K562 (cell line): ENCODE data around the gene NDUFS3. TPM values are rescaled to one million over a fixed set of nuclear protein-coding genes. Genes with fewer than 3 reads are reported as not detected.
"Not testable (repeated sequence)": the region's sequence is repeated elsewhere in the genome, so short reads cannot be mapped to it uniquely, and the experiment has no call there.

Experiments
- ATAC-seq: fragments of 200-7000 bp; cut with Tn5 transposase; 3 replicates; pipeline ENCODE4 v1.9.1; 2020; ENCODE audit warnings: moderate library complexity
- BruUV-seq: library from RNA; stranded (reverse); fragments of 400-500 nt; replicated peaks from 2 replicates; lab custom pipeline; 2021; lab: Mats Ljungman, UMichigan
- CTCF ChIA-PET: fragments of 300-600 bp; formaldehyde crosslinking; extraction: SDS; loops from one replicate; lab custom pipeline; 2021; ENCODE audit warnings: low intra/inter-chr PET ratio; lab: Yijun Ruan, JAX
- POLR2A ChIA-PET: fragments of 300-600, 350-650 bp; sonication (Branson Sonifier 250); formaldehyde crosslinking; extraction: SDS; loops from one replicate; lab custom pipeline; 2021; ENCODE audit warnings: antibody characterized with exemption, inconsistent platforms; lab: Yijun Ruan, JAX
- DNase-seq, 4 experiments: peaks; one replicate each; pipeline versions ENCODE4 v3.0.0 to v3.0.0-alpha.2; 2011 to 2018; ENCODE audit warnings: low spot score in 3 of 4, mixed read lengths in 3 of 4; ENCODE audit errors: extremely low read depth in 1 of 4
- FAIRE-seq: peaks from 2 replicates; lab custom pipeline; 2011; peaks lifted over from hg19 to GRCh38; lab: Jason Lieb, UNC
- H2AFZ ChIP-seq: 2 replicates; pipeline ENCODE4 v1.6.0; 2011; ENCODE audit warnings: low read depth, low read length, control low read depth, inconsistent platforms
- H3K27ac ChIP-seq: fragments of 200-600 bp; 3 replicates; pipeline ENCODE4 v1.8.0; 2011; ENCODE audit warnings: low read depth, mild to moderate bottlenecking, control low read depth, inconsistent platforms, low read length, moderate library complexity, mixed read lengths; ENCODE audit errors: extremely low read depth
- H3K27me3 ChIP-seq, 2 experiments: fragments of 300-600 bp in 1 of 2; 2 replicates in 1 of 2; 3 replicates in 1 of 2; pipeline versions ENCODE4 v1.6.0 to v1.8.0; 2011; ENCODE audit warnings: inconsistent platforms in 2 of 2, low read length in 2 of 2, mild to moderate bottlenecking in 1 of 2, mixed read lengths in 1 of 2, moderate library complexity in 1 of 2; ENCODE audit not compliant: control insufficient read depth in 2 of 2, insufficient read depth in 2 of 2
- H3K36me3 ChIP-seq: fragments of 300-600 bp; 3 replicates; pipeline ENCODE4 v1.8.0; 2011; ENCODE audit warnings: mild to moderate bottlenecking, low read length, inconsistent platforms; ENCODE audit not compliant: control insufficient read depth, insufficient read depth
- H3K4me1 ChIP-seq, 2 experiments: fragments of 200-600 bp in 1 of 2; replicated peaks in 1 of 2; 2 replicates in 1 of 2; 3 replicates in 1 of 2; pipeline versions ENCODE4 v1.5.1 to v1.8.0; 2011; ENCODE audit warnings: inconsistent platforms in 2 of 2, low read length in 2 of 2, mild to moderate bottlenecking in 1 of 2, mixed read lengths in 1 of 2, moderate library complexity in 1 of 2; ENCODE audit not compliant: control insufficient read depth in 2 of 2, insufficient read depth in 2 of 2
- H3K4me2 ChIP-seq: 2 replicates; pipeline ENCODE4 v1.6.1; 2011; ENCODE audit warnings: low read length, control low read depth, inconsistent platforms, mixed read lengths; ENCODE audit not compliant: insufficient read depth
- H3K4me3 ChIP-seq: fragments of 200-600 bp; sonication (generic), shearing (Covaris generic); 2 replicates; pipeline ENCODE4 v1.5.1; 2016; ENCODE audit warnings: control low read depth, inconsistent platforms
- H3K79me2 ChIP-seq: fragments of 200-600 bp; 3 replicates; pipeline ENCODE4 v1.8.0; 2011; ENCODE audit warnings: low read length, inconsistent platforms; ENCODE audit not compliant: control insufficient read depth, insufficient read depth
- H3K9ac ChIP-seq, 2 experiments: 2 replicates each; pipeline versions ENCODE4 v1.6.0 to v1.6.1; 2011; ENCODE audit warnings: low read depth in 2 of 2, low read length in 2 of 2, control low read depth in 1 of 2, inconsistent platforms in 1 of 2, mild to moderate bottlenecking in 1 of 2, mixed read lengths in 1 of 2; ENCODE audit not compliant: insufficient read depth in 1 of 2
- H3K9me1 ChIP-seq: one replicate; pipeline ENCODE4 v1.6.0; 2011; ENCODE audit warnings: inconsistent platforms, mild to moderate bottlenecking, low read length, moderate library complexity; ENCODE audit not compliant: control insufficient read depth, insufficient read depth
- H3K9me3 ChIP-seq: replicated peaks from 2 replicates; pipeline ENCODE4 v1.5.1; 2011; ENCODE audit warnings: low read depth, low read length, inconsistent platforms; ENCODE audit not compliant: control insufficient read depth, insufficient read depth
- H4K20me1 ChIP-seq: replicated peaks from 2 replicates; pipeline ENCODE4 v1.6.1; 2011; ENCODE audit warnings: low read length, inconsistent platforms, mixed read lengths; ENCODE audit not compliant: control insufficient read depth, insufficient read depth
- BACH1 ChIP-seq: fragments of 200-800 bp; sonication (Bioruptor generic); IDR thresholded peaks from 2 replicates; pipeline ENCODE4 v1.6.1; 2016; ENCODE audit warnings: missing genetic modification characterization, missing compliant biosample characterization
- BCOR ChIP-seq: fragments of 450-650 bp; IDR thresholded peaks from 2 replicates; pipeline ENCODE4 v1.6.1; 2016
- DNMT1 ChIP-seq: fragments of 450-650 bp; IDR thresholded peaks from 2 replicates; pipeline ENCODE4 v1.6.1; 2016; ENCODE audit warnings: antibody characterized with exemption, mild to moderate bottlenecking
- HDAC1 ChIP-seq, 2 experiments: fragments of 450-650 bp; IDR thresholded peaks; 2 replicates each; pipeline ENCODE4 v1.6.1; 2016 to 2017; ENCODE audit warnings: inconsistent platforms in 1 of 2, mild to moderate bottlenecking in 1 of 2, moderate library complexity in 1 of 2
- KHSRP ChIP-seq: fragments of 450-650 bp; IDR thresholded peaks from 2 replicates; pipeline ENCODE4 v1.6.1; 2017
- LARP7 ChIP-seq: fragments of 450-650 bp; IDR thresholded peaks from 2 replicates; pipeline ENCODE4 v1.6.1; 2016
- MNT ChIP-seq, 2 experiments: fragments of 450-650 bp; conservative IDR thresholded peaks; 2 replicates each; pipeline ENCODE4 v1.6.1; 2017; ENCODE audit warnings: mild to moderate bottlenecking in 2 of 2, moderate library complexity in 2 of 2
- SAP30 ChIP-seq: fragments of 200-600 bp; sonication (generic); IDR thresholded peaks from 2 replicates; pipeline ENCODE4 v1.6.1; 2012; ENCODE audit warnings: borderline replicate concordance, low read depth, mild to moderate bottlenecking, moderate library complexity, low read length, control low read depth, inconsistent platforms; ENCODE audit not compliant: insufficient read depth, poor library complexity, severe bottlenecking
- SMARCA5 ChIP-seq: fragments of 450-650 bp; IDR thresholded peaks from 2 replicates; pipeline ENCODE4 v1.6.1; 2016
- ZC3H11A ChIP-seq: IDR thresholded peaks from 2 replicates; pipeline ENCODE4 v1.6.1; 2012; ENCODE audit warnings: low read depth, low read length, improper control_type of control experiment
- ZFP36 ChIP-seq: fragments of 150-350 bp; IDR thresholded peaks from 2 replicates; pipeline ENCODE4 v1.6.1; 2018; ENCODE audit warnings: low read length, low read depth; ENCODE audit not compliant: partially characterized antibody
- ZFPM2 ChIP-seq: fragments of 250-450 bp; sonication (Bioruptor Pico); IDR thresholded peaks from 2 replicates; pipeline ENCODE4 v1.5.1; 2022; ENCODE audit warnings: mild to moderate bottlenecking
- ZNF24 ChIP-seq: fragments of 450-650 bp; IDR thresholded peaks from 2 replicates; pipeline ENCODE4 v1.6.1; 2016
- ZNF696 ChIP-seq: fragments of 250-450 bp; sonication (Bioruptor Pico); conservative IDR thresholded peaks from 2 replicates; pipeline ENCODE4 v1.4.0; 2020; ENCODE audit warnings: mild to moderate bottlenecking, moderate library complexity
- ZSCAN32 ChIP-seq: fragments of 450-650 bp; formaldehyde crosslinking; IDR thresholded peaks from 2 replicates; pipeline ENCODE4 v1.4.0; 2020; ENCODE audit warnings: mild to moderate bottlenecking, moderate library complexity
- WGBS: fragments of 100-300 bp; shearing (Covaris generic); methylation state at CpG from one replicate; pipeline ENCODE4 v1.1.6; 2016; ENCODE audit warnings: low coverage, mixed read lengths; ENCODE audit not compliant: insufficient coverage; ENCODE audit errors: missing lambda C conversion rate; 5-methylcytosine and 5-hydroxymethylcytosine counted together
- in situ Hi-C: fragments of 300-500 bp; cut with MboI; formaldehyde crosslinking; loops from 4 replicates; pipeline ENCODE4 v1.15.0; 2018; ENCODE audit warnings: inconsistent platforms, mixed read lengths
- intact Hi-C: fragments of 100-400 bp; cut with micrococcal nuclease; formaldehyde crosslinking; loops from 2 replicates; pipeline ENCODE4 v1.14.2; 2022
- polyA plus RNA-seq, 8 experiments: library from polyadenylated mRNA; depleted of rRNA in 4 of 8; stranded (reverse) in 5 of 8; unstranded in 3 of 8; fragments of >200 nt; fragmentation: Nextera tagmentation in 2 of 8; fragmentation: Illumina TruSeq in 1 of 8; extraction: Ambion mirVana in 2 of 8; extraction: Trizol in 1 of 8; gene quantifications; 2 replicates each; pipeline versions ENCODE4 v1.2.1 to v1.2.3, GENCODE V29; 2011 to 2014; ENCODE audit warnings: inconsistent platforms in 1 of 8, missing spikeins in 1 of 8
- total RNA-seq, 7 experiments: library from RNA; depleted of rRNA in 6 of 7; stranded (reverse); fragments of >200 nt in 6 of 7; fragmentation: Illumina TruSeq in 2 of 7; extraction: Trizol in 2 of 7; gene quantifications; 2 replicates each; pipeline versions ENCODE4 v1.2.1 to v1.2.3, GENCODE V29; 2011 to 2021; ENCODE audit warnings: low replicate concordance in 1 of 7
- TF ChIP-seq, protein P1 (sequence below): fragments of 450-650 bp; IDR thresholded peaks from 2 replicates; pipeline ENCODE4 v1.6.1; 2016; ENCODE audit warnings: antibody characterized with exemption

The NDUFS3 gene
- total and polyA plus RNA-seq, 9 of the 15 experiments (the other 6 are each of a cell fraction or from before 2014, with no cell fraction given): 38.7 to 341 (median 194) TPM

- in situ Hi-C loops, ATAC-seq: not testable (repeated sequence)
- 91% methylated on average over 10 of the region's 10 CpGs for WGBS
These were observed 14.5 kb upstream of the NDUFS3 start for GRCh38 chr11:47564366-47564765.

DNA sequence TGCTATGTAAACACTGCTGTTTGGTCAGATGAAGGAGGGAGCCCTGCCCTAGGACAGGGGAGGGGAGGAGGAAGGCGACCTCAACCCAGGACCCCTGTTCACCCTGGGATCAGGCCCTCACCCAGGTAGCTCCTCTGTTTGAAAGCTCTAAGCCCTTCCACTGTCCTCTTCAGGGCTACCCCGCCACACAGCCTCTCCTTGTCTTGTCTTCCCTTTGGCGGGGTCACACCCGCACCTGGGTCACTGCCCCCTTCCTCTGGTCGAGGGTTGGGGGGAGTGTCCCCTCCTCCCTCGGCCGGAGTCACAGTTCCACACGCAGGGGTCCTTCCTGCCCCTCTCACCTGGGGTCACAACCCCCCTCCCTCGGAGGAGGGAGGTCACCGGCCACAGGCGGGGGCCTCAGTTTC lies 13.9 kb upstream of the NDUFS3 start:
- TSS peak; percentile 77 for BruUV-seq
- intact Hi-C loops (no loop called here), in situ Hi-C loops (no loop called here)
- Histone ChIP-seq H3K27ac (peak overlapping the region; percentile 96), H2AFZ (peak overlapping the region; percentile 98), H3K4me2 (peak overlapping the region; percentile 92), H4K20me1 (no peaks in the 10 kb centered on the region), H3K9me1 (no peaks in the 10 kb centered on the region), H3K27me3 (no peaks in the 10 kb centered on the region), H3K4me3 (peak overlapping the region; percentile 100), H3K36me3 (peaks cover 16% of the 10 kb centered on the region; the same call in 2 of the 3 replicates), H3K4me1 (peaks cover 10 to 40% of the 10 kb centered on the region in 2 experiments; a peak in 4 of 5 replicates), H3K9ac (peak overlapping the region; percentile 99 to 100), H3K9me3 (no peaks in the 10 kb centered on the region), H3K79me2 (peaks cover 44% of the 10 kb centered on the region)
- FAIRE-seq (no peak), DNase-seq (no peak), ATAC-seq (peak; percentile 21)
- WGBS: 14% methylated on average over 5 of the region's 11 CpGs
- ChIA-PET CTCF (no interaction called here), POLR2A (interaction anchor here (0.6 to 3.2 kb wide), 8 partner anchors 9 to 80 kb away, joined by 3 to 23 read pairs (median 10); partner anchors contain the start of genes CELF1 and FAM180B)
- TF ChIP-seq ZFPM2 (CRISPR knock-in tag): no peak
- no peak for TF ChIP-seq ZSCAN32 (CRISPR knock-in tag)
- TF ChIP-seq MNT (conservative IDR thresholded peaks at IDR 0.05): no peak
- TF ChIP-seq BACH1 (tag): no peak
- TF ChIP-seq ZNF696 (CRISPR knock-in tag): no peak
- TF ChIP-seq, protein P1, sequence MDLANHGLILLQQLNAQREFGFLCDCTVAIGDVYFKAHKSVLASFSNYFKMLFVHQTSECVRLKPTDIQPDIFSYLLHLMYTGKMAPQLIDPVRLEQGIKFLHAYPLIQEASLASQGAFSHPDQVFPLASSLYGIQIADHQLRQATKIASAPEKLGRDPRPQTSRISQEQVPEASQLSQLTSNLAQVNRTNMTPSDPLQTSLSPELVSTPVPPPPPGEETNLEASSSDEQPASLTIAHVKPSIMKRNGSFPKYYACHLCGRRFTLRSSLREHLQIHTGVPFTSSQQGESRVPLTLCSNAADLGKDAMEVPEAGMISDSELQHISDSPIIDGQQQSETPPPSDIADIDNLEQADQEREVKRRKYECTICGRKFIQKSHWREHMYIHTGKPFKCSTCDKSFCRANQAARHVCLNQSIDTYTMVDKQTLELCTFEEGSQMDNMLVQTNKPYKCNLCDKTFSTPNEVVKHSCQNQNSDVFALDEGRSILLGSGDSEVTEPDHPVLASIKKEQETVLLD: peak; percentile 57; the same call in 1 of the 2 replicates
- TF ChIP-seq KHSRP: no peak
- TF ChIP-seq ZNF24: no peak
- no peak for TF ChIP-seq ZFP36
- TF ChIP-seq ZC3H11A: no peak
- TF ChIP-seq LARP7: no peak
- no peak for TF ChIP-seq SAP30
- TF ChIP-seq DNMT1: no peak

More at GRCh38 chr11:47564366-47564765, 14.5 kb upstream of the NDUFS3 start:
- Histone ChIP-seq H3K4me1 (peaks cover 10 to 40% of the 10 kb centered on the region in 2 experiments; a peak in 4 of 5 replicates), H3K4me2 (0 out of 2 replicates have a peak overlapping the region, but pooled peaks have one; percentile 92), H3K79me2 (peaks cover 39% of the 10 kb centered on the region), H3K36me3 (peaks cover 11% of the 10 kb centered on the region; the same call in 1 of the 3 replicates), H3K9ac (peak overlapping the region; percentile 58 to 99)
- POLR2A ChIA-PET: interaction anchor here (0.6 to 3.2 kb wide), 9 partner anchors 8 to 219 kb away, joined by 3 to 23 read pairs (median 4); partner anchors contain the start of genes CELF1 and FAM180B
- H2AFZ ChIP-seq, H3K27me3 ChIP-seq, H3K27ac ChIP-seq, H3K9me1 ChIP-seq, H4K20me1 ChIP-seq, CTCF ChIA-PET, H3K9me3 ChIP-seq, intact Hi-C loops, DNase-seq, BruUV-seq, H3K4me3 ChIP-seq, FAIRE-seq: not testable (repeated sequence)
- TF ChIP-seq HDAC1 (IDR thresholded peaks at IDR 0.05) (0 out of 4 replicates have a peak, but pooled peaks of 1 of the 2 experiments have one; percentile 7), BCOR (0 out of 2 replicates have a peak, but pooled peaks have one; percentile 22), SMARCA5 (0 out of 2 replicates have a peak, but pooled peaks have one; percentile 13)
